Skeletal muscle satellite cell (primary cell): ENCODE measurements around the gene TSPAN9.
A peak's percentile ranks its signal among the peaks of the same experiment; 100 is the strongest.

ENCODE experiments used
- H3K27me3 ChIP-seq: 2 replicates; pipeline ENCODE4 v1.7.0; 2013; ENCODE audit warnings: low read length; ENCODE audit not compliant: control insufficient read depth, insufficient read depth
- H3K36me3 ChIP-seq: 2 replicates; pipeline ENCODE4 v1.7.0; 2013; ENCODE audit warnings: mild to moderate bottlenecking, control low read depth, low read length; ENCODE audit not compliant: insufficient read depth
- H3K4me1 ChIP-seq: 2 replicates; pipeline ENCODE4 v1.7.0; 2013; ENCODE audit warnings: low read length; ENCODE audit not compliant: control insufficient read depth, insufficient read depth
- H3K4me2 ChIP-seq: 2 replicates; pipeline ENCODE4 v1.7.0; 2013; ENCODE audit warnings: mild to moderate bottlenecking, low read length
- H3K4me3 ChIP-seq: 2 replicates; pipeline ENCODE4 v1.7.0; 2013; ENCODE audit warnings: low read length
- H3K9ac ChIP-seq: 2 replicates; pipeline ENCODE4 v1.7.0; 2013; ENCODE audit warnings: mild to moderate bottlenecking, low read depth, low read length, moderate library complexity
- H3K9me3 ChIP-seq: replicated peaks from 2 replicates; pipeline ENCODE4 v1.7.0; 2013; ENCODE audit warnings: mild to moderate bottlenecking, control low read depth, low read length

TSPAN9 gene

DNA sequence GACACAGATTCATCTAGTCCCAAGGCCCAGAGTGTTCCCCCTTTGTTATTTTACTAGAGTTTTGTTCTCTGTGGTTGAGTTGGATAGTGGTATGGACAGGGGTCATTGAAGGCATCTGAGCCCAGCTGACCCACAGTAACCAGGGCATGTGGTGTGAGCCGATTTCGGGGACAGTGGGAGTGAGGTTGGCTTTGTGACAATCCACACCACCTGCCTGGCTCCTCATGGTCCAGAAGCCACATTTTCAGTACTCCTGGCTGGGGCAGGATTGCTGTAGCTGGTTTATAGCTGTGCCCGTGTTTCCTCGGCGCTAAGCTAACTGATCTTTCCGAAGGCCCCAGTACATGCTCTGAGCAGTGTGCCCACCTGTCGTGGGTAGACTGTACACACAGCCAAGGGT lies 116.0 kb downstream of the TSPAN9 start:
- Histone ChIP-seq H3K9me3 (no peaks in the 10 kb centered on the region), H3K27me3 (peaks cover 7% of the 10 kb centered on the region), H3K4me1 (no peaks in the 10 kb centered on the region)

GRCh38 chr12:3193755-3194154 lies 116.6 kb downstream of the TSPAN9 start:
- Histone ChIP-seq H3K9me3 (no peaks in the 10 kb centered on the region), H3K9ac (no peak overlapping the region), H3K36me3 (no peaks in the 10 kb centered on the region), H3K4me3 (no peak overlapping the region), H3K4me1 (no peaks in the 10 kb centered on the region), H3K4me2 (no peak overlapping the region), H3K27me3 (peaks cover 7% of the 10 kb centered on the region)

More for the DNA sequence above, 116.0 kb downstream of the TSPAN9 start:
- Histone ChIP-seq H3K36me3 (no peaks in the 10 kb centered on the region), H3K4me3 (no peak overlapping the region), H3K9ac (no peak overlapping the region), H3K4me2 (no peak overlapping the region)

DNA sequence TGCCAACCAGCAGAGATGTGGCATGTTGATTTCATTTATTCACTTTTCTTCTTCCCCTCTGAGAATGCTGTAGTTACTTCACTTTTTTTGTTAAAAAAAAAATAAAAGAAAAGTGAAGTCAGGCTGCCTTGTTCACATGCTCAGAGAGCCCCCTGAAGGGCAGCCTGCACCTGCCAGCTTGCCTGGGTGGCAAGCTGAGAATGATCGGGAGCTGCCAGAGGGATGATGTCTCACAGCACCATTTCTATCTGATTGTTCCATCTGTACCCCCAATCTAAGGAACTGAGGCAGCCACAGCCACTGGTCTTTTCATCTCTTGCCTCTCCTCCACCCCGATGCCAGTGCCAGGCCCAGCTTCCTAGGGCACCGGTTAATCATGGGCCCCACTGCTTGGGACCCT lies 118.2 kb downstream of the TSPAN9 start:
- H3K9me3 ChIP-seq = no peaks in the 10 kb centered on the region
- no peak overlapping the region for H3K4me2 ChIP-seq
- H3K4me3 ChIP-seq = no peak overlapping the region
- H3K27me3 ChIP-seq = peaks cover 14% of the 10 kb centered on the region
- H3K36me3 ChIP-seq = no peaks in the 10 kb centered on the region
- H3K4me1 ChIP-seq = peaks cover 7% of the 10 kb centered on the region
- H3K9ac ChIP-seq = no peak overlapping the region

DNA sequence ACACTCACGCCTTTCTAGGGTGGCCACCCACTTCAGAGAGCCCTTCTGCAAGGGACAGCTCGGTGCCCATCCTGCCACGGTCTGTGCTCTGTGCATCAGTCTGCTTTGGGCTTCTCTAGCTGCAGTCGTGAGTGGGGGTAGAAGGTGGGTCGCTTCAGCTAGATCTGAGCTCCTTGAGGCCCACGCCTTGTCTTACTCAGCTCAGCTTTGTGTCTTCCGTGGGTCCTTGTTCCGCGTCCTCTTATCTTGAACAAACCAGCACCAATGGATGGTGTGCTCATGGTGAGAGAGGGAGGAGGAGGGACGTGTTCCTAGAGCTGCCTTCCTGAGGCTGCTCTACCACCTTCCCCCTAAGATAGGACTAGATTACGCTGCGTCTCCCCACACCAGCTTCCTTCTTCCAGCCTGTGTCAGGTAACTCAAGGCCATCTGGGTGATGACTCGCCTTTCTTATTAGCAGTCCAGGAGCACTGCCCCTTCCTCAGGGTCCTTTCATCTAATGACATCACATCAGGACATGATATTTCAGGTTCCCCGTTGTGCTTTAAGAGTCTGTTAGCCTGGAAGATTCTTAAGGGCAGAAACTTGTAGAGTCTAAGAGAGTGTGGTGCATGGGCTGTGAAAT lies 118.8 kb downstream of the TSPAN9 start:
- Histone ChIP-seq H3K27me3 (peaks cover 17% of the 10 kb centered on the region), H3K9me3 (no peaks in the 10 kb centered on the region), H3K9ac (no peak overlapping the region), H3K36me3 (no peaks in the 10 kb centered on the region), H3K4me1 (peaks cover 13% of the 10 kb centered on the region), H3K4me3 (no peak overlapping the region), H3K4me2 (no peak overlapping the region)

DNA sequence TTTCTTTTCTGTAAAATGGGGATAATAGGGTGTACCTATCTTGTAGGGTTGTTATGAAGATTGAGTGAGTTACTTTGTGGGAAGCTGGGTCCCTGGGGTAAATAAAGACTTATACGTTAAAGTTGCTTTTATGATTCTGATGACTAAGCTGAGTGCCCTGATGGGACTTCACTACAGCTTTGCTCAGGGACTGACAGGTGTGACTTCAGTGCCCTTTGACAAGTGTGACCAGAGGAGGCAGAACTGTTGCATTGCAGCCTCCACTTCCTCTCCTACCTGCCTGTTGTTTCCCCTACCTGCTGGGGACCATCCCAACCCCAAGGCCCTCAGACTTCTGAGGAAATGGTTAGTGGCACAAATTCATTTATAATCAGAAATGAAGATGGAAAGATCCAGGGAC lies 119.3 kb downstream of the TSPAN9 start:
- Histone ChIP-seq H3K9ac (no peak overlapping the region), H3K9me3 (no peaks in the 10 kb centered on the region), H3K4me1 (peaks cover 18% of the 10 kb centered on the region), H3K4me2 (no peak overlapping the region), H3K27me3 (peaks cover 20% of the 10 kb centered on the region), H3K36me3 (no peaks in the 10 kb centered on the region), H3K4me3 (no peak overlapping the region)

DNA sequence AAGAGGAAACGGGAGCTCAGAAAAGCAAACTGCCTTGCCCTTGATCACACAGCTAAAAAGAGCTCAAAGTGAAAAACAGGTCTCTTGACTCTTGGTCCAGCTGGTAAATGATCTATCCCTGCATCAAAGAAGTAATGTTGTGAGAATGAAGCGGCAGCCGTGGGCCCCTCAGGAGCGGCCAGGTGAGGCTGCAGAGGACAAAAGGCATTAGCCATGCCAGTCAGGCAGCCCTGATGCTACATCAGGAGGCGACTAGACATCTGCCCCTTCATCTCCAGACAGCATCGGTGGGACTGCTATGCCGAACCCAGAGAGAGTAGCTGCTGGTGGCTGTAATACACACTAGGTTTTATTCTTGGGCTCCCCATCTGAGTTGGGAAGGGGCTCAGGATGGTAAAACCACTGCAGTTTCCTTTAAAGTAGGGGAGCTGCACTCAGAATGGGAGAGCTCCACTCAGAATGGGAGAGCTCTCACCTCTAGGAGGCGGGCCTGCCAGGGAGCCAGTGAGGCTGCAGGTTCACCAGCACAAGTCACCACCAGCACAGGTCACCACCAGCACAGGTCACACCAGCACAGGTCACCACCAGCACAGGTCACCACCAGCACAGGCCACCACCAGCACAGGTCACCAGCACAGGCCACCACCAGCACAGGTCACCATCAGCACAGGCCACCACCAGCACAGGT lies 120.1 kb downstream of the TSPAN9 start:
- H3K4me3 ChIP-seq = no peak overlapping the region
- no peak overlapping the region for H3K4me2 ChIP-seq
- no peaks in the 10 kb centered on the region for H3K9me3 ChIP-seq
- no peak overlapping the region for H3K9ac ChIP-seq
- peaks cover 26% of the 10 kb centered on the region for H3K27me3 ChIP-seq
- peaks cover 18% of the 10 kb centered on the region for H3K4me1 ChIP-seq
- no peaks in the 10 kb centered on the region for H3K36me3 ChIP-seq

DNA sequence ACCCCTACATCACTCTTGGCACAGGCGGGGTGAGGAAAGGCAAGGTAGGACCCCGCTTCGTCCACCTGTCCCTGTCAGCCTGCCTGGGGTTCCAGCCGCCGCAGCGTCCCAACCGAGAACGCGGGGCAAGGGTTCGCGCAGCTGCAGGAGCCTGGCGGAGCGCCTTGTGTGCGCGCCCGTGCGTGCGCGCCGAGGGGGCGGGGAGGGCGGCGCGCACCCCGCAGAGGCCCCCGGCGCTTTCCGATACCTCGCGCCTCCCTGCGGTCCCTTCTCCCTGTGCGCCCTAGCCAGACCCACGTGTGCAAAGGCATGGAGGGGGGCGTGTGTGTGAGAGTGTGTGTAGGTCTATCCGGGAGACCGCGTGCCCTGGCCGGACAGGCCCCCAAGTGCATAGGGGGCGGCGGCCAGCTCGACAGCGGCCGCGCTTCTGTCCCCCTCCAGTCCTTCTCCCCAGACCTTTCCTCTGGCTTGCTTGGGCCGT lies 122.4 kb downstream of the TSPAN9 start:
- Histone ChIP-seq H3K9me3 (no peaks in the 10 kb centered on the region), H3K4me1 (peaks cover 18% of the 10 kb centered on the region), H3K9ac (peak overlapping the region; percentile 45), H3K4me2 (peak overlapping the region; percentile 98), H3K4me3 (peak overlapping the region; percentile 78), H3K36me3 (no peaks in the 10 kb centered on the region), H3K27me3 (peaks cover 32% of the 10 kb centered on the region)

DNA sequence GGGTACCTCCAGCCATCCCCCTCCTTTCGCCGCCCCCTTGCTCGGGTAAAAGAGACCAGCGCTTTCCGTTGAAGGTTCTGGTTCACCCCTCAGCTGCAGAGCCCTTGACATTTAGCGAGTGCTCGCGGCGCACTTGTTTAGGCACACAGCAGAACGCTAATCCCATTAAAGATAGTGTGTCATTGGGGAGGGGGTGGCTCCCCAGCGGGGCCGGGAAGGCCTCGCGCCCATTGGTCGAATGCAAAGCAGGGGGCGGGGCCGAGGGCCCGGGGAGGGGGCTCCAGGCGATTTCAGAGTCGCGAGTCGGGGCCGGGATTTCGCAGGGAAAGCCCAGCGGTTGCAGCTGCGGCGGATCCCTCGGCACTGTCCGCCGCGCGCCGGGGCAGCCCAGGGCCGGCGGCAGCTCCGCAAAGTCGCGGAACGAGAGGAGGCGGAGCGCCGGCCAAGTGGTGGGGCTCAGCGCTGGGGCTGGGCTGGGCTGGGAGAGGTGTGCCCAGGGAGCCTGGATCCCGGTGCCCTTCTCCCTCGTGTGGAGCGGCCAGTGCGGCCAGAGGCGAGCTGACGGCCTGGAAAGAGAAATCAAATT lies 122.9 kb downstream of the TSPAN9 start:
- H3K4me3 ChIP-seq = peak overlapping the region; percentile 78
- peaks cover 18% of the 10 kb centered on the region for H3K4me1 ChIP-seq
- H3K4me2 ChIP-seq = peak overlapping the region; percentile 98
- H3K27me3 ChIP-seq = peaks cover 32% of the 10 kb centered on the region
- H3K9me3 ChIP-seq = no peaks in the 10 kb centered on the region
- H3K9ac ChIP-seq = peak overlapping the region; percentile 45
- H3K36me3 ChIP-seq = no peaks in the 10 kb centered on the region

- Histone ChIP-seq H3K27me3 (peaks cover 32% of the 10 kb centered on the region), H3K4me2 (peak overlapping the region; percentile 98), H3K4me3 (peak overlapping the region; percentile 78), H3K9ac (peak overlapping the region; percentile 45), H3K9me3 (no peaks in the 10 kb centered on the region), H3K4me1 (peaks cover 19% of the 10 kb centered on the region), H3K36me3 (no peaks in the 10 kb centered on the region)
Measured at GRCh38 chr12:3200814-3201233, 123.6 kb downstream of the TSPAN9 start.

DNA sequence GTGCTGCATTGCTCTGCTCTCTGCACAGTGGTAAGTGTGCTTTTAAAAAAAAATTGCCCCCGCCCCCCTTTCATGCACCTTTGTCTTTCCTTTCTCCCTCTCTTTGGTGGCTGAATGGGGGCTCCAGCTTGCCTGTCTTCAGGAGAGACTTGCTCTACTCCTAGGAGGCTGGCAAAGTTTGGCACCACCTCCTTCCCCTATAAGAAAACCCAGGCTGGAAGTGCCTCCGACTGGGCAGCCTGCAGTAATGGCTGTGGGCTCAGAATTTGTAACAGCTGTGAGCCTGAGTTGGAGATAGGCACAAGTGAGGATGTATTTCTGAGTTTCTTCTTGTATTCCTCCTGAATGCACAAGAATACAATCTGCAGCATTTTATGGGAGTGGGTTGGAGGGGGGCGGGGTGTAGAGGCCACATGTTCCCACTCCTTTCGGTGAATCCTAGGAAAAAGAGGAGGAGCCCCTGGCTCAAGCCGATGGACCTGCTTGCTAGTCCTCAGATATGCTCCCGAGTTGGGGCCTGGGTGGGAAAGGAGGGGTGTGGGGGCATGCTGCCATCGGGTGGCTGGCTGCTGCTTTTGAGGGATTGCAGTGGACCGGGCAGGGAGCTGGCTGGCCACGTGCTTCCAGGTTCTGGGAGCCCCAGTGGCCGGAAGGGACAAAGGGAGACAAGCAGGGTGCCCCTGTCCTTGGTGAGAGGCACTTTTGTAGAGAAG lies 124.3 kb downstream of the TSPAN9 start:
- Histone ChIP-seq H3K9ac (no peak overlapping the region), H3K9me3 (no peaks in the 10 kb centered on the region), H3K4me2 (peak overlapping the region; percentile 98), H3K36me3 (no peaks in the 10 kb centered on the region), H3K27me3 (peaks cover 32% of the 10 kb centered on the region), H3K4me1 (peaks cover 25% of the 10 kb centered on the region), H3K4me3 (no peak overlapping the region)

- H3K27me3 ChIP-seq = peaks cover 32% of the 10 kb centered on the region
- H3K4me1 ChIP-seq = peaks cover 25% of the 10 kb centered on the region
- no peaks in the 10 kb centered on the region for H3K36me3 ChIP-seq
- no peak overlapping the region for H3K4me3 ChIP-seq
- H3K4me2 ChIP-seq = no peak overlapping the region
- no peaks in the 10 kb centered on the region for H3K9me3 ChIP-seq
- no peak overlapping the region for H3K9ac ChIP-seq
Measured at GRCh38 chr12:3202096-3202495, 124.9 kb downstream of the TSPAN9 start.
